DOHH2 (cell line): ENCODE data around the gene SENP2.

Experiments
- EZH2phosphoT487 ChIP-seq: fragments of 200-600 bp; sonication (generic); IDR thresholded peaks from 2 replicates; pipeline ENCODE4 v1.6.1; 2017; ENCODE audit warnings: borderline replicate concordance, mild to moderate bottlenecking, antibody characterized with exemption, low read length, moderate library complexity, mixed read lengths
- TF ChIP-seq, protein P1 (sequence below): fragments of 200-600 bp; sonication (generic); IDR thresholded peaks from one replicate; pipeline ENCODE4 v1.5.1; 2014; ENCODE audit warnings: antibody characterized with exemption, mild to moderate bottlenecking, low read depth, low read length; ENCODE audit not compliant: poor library complexity, severe bottlenecking

DNA sequence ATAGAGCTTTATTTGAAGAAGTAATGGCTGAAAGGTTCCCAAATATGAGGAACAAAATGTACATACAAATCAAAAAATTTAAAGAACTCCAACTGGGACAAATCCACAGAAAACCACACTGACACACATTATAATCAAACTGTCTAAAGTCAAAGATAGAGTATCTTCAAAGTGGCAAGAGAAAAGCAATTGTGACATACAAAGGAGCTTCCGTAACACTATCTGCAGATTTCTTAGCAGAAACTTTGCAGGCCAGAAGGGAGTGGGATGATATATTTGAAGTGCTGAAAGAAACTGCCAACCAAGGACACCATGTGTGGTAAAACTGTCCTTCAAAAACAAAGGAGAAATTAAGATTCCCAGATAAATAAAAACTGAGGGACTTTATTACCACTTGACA lies 91.9 kb downstream of the SENP2 start:
- TF ChIP-seq, protein P1, sequence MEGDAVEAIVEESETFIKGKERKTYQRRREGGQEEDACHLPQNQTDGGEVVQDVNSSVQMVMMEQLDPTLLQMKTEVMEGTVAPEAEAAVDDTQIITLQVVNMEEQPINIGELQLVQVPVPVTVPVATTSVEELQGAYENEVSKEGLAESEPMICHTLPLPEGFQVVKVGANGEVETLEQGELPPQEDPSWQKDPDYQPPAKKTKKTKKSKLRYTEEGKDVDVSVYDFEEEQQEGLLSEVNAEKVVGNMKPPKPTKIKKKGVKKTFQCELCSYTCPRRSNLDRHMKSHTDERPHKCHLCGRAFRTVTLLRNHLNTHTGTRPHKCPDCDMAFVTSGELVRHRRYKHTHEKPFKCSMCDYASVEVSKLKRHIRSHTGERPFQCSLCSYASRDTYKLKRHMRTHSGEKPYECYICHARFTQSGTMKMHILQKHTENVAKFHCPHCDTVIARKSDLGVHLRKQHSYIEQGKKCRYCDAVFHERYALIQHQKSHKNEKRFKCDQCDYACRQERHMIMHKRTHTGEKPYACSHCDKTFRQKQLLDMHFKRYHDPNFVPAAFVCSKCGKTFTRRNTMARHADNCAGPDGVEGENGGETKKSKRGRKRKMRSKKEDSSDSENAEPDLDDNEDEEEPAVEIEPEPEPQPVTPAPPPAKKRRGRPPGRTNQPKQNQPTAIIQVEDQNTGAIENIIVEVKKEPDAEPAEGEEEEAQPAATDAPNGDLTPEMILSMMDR = no peak
- no peak for TF ChIP-seq EZH2phosphoT487
